Activated gamma-delta T cell treated with anti-CD3 and anti-CD28 coated beads, Interleukin-2, amount 50 U/mL, for 16 hours (primary cell): Measurements from ENCODE around the gene CFC1.
"Not testable (repeated sequence)": the region's sequence is repeated elsewhere in the genome, so short reads cannot be mapped to it uniquely, and the experiment has no call there.

Source experiments
- DNase-seq: peaks from one replicate; pipeline ENCODE4 v3.0.0-alpha.2; 2020; ENCODE audit warnings: low read depth

The CFC1 gene

DNA sequence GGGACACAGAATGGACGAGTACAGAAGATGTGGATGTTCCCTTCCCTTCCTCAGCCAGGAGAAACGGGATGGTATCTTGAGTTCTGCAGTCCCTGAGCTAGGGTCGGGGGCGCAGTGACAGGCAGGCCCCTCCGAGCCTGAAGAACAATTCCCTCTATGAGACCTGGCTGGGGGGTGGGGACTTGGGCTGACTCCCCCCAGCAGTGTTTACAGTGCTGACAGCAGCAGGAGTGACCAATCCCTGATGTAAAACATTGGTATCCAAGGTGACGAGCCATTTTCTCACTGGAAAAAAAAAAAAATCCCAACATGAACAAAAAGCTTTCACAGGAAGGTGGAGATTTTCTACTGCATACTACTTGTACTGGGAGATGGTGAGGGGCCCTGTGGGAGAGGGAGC, at the start of gene CFC1:
CFC1 (minus strand) TSS at position 183 of the 400 bp plus-strand sequence. CDS start 288 bp downstream, outside the sequence.
- DNase-seq: not testable (repeated sequence)

DNA sequence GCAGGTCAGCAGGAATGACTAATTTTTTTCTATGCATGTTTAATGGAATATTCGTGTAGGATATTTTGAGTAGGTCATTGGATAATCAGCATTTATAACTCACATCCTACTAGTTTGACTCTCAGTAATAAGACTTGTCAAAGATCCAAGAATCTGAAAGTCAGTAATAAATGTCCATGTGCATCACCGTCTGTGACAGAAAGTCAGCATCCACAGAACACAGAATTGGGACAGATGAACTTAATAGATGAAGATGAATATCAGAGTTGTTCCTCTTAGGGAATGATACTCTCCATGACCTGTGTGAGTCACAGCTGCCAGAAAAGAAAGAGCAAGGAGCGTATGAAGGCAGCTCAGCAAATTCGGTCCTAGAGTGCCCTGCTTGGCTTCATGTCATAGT, 42.3 kb upstream of the CFC1 start:
- not testable (repeated sequence) for DNase-seq

DNA sequence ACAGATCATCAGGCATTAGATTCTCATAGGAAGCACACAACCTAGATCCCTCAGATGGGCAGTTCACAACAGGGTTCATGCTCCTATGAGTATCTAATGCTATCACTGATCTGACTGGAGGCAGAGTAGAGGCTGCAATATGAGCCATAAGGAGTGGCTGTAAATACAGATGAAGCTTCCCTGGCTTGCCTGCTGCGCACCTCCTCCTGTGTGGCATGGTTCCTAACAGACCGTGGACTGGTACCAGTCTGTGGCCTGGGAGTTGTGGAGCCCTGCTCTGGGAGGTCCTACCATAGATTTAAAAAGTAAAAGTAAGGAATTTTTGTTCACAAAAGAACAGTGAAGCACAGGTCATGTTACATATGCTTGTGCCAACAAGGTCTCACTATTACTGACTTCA, 39.6 kb upstream of the CFC1 start:
- not testable (repeated sequence) for DNase-seq

DNA sequence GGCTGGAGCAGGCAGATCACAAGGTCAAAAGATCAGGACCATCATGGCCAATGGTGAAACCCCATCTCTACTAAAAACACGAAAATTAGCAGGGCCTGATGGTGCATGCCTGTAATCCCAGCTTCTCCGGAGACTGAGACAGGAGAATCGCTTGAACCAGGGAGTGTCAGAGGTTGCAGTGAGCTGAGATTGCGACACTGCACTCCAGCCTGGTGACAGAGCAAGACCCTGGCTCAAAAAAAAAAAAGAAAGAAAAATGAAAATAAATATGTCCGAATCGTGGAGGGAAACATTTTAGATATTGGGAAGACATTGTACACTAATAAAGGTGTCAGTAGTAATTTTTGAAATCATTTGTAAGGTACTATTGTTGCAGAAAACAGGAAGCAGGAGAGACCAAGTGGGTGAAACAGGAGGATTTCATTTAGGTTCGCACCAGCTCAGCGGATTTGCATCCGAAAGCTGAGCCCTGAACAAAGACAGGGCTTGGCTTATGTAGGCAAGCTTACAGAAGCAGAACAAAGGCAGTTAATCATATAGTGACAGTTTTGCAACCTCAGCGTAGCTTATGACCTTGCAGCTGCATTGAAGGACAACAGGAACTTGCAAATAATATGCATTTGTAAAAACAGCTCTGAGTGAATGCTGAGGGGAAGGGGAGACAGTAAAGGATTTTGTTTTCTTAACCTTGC, 29.6 kb upstream of the CFC1 start:
- DNase-seq: not testable (repeated sequence)

DNA sequence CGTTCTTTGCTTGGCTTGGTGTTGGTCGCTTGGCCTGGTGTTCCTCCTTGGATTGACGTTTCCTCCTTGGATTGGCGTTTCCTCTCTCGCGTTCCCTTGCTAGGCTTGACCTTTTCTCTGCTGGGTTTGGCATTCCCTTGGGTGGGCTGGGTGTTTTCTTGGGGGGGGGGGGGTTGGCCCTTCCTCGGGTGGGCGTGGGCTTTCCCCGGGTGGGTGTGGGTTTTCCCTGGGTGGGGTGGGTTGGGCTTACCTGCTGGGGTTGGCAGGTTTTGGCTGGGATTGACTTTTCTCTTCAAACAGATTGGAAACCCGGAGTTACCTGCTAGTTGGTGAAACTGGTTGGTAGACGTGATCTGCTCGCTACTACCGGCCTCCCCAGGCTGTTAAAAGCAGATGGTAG, 11.8 kb upstream of the CFC1 start, which contains the start of gene POTEJ:
POTEJ (plus strand) TSS at position 301 of the 400 bp plus-strand sequence; CDS start at position 394, 93 bp downstream.
- not testable (repeated sequence) for DNase-seq

DNA sequence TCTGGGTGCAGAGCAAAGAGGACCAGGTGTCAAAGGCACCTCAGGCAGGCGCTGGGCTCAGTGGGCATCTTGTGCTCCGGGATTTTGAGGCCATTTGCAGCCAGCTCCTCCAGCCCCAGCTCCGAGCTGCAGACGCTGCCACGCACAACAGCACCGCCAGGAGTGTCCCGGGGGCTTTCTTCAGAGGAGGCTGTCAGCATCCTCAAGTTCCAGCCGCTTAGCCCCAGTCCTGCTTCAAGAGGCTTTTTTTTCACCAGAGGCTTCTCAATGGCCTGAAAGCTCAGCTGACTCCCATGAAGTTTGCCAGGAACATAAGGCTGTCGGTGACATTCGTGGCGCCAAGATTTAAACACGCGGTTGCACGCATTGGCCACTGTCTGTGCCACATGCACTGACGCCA, 11.1 kb upstream of the CFC1 start:
- not testable (repeated sequence) for DNase-seq

DNA sequence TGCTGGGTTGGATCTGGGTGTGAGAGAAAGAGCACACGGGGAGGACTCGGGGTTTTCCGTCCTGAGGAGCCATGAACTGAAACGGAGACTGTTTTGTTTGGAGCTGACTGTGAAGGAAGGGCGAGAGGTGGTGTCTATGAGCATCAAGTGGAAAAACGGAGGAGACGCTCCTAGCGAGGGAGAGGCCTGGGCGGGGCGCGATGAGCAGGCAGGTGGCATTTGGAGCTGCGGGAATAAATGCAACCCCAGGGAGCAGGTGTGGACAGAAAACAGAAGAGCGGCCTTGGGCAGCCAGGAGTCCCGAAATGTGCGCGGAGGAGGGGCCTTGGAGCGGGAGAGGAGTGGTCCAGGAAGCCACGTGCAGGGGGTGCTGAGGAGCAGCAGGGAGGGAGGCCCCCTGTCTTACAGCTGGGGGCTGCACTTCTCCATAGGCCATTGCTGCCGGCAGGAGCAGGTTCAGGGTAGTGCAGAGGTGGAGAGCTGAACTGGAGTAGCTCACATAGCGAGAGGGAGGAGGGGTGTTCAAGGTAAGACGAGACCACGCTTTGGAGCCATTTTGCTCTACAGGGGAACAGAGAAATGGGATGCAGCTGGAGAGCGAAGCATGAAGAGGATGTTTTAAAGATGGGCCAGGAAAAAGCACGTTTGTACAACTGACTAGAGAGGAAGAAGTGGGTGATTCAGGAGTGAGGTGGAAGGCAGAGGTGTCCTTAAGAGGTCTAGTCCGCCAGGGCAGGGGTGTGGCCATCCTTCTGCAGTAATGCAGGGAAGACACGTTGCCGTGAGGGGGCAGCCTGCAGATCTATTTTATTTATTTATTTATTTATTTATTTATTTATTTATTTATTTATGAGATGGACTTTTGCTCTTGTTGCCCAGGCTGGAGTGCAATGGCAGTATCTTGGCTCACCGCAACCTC, 9.9 kb upstream of the CFC1 start:
- not testable (repeated sequence) for DNase-seq

DNA sequence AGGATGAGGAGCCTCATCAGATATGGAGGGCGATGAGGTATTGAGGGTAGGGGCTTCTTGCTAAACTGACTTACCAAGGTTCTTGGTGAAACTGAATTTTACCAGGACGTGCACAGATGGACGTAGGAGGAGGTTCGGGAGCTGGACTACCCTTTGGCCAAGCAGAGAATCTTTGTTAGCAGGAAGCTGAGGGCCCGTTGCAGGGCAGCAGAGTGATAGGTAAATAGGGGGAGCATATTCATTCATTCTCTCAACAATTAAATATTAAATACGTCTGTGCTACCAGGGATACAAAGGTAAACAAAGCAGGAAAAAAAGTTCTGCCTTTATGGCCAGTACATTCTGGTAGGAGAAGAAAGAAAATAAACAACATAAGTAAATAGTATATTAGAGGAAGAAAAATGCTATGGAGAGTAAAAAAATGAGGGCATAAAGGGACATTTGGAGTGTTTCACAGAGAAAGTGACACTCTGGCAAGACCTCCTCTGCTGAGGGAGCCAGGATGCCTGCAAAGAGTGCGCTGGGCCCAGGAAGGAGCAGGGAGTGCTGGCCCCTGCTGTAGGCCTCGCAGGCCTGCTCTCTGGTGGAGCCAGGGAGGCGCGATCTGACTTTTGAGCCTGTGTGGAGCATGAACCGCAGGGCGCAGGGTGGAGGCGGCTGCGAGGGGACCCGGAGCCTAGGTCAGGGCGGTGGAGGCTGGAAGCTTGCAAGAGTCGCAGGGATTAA, 9.1 kb upstream of the CFC1 start:
- not testable (repeated sequence) for DNase-seq

DNA sequence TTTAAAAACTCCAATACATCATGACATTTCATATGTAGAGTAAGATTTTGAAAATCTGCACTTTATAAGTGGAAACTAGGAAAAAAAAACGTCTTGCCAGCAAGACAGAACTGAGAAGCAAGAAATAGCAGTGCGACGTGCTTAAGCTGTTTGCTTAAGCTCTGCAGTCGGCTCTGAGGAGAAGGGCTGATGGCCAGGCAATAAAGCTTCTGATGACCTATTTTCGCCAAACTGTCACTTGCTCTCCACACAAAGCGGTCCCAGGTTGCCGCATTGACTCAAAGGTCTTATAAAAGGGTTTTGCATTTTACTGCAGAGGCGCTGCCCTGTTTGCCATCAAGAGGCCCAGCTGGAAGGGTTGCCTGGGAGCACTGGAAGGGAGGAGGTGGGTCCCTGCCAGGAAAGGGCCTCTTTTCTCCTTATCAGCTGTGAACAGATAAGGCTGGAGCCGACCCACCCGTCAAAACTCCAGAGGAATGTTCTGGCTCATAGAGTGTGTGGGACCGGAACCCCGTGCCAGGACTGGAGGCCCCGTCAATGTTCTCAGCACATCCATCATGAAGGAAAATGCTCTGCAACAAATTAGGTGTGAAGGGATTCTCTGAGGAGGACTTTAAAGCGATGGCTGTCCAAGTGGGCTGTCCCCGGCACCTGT, 2.4 kb upstream of the CFC1 start:
- not testable (repeated sequence) for DNase-seq

DNA sequence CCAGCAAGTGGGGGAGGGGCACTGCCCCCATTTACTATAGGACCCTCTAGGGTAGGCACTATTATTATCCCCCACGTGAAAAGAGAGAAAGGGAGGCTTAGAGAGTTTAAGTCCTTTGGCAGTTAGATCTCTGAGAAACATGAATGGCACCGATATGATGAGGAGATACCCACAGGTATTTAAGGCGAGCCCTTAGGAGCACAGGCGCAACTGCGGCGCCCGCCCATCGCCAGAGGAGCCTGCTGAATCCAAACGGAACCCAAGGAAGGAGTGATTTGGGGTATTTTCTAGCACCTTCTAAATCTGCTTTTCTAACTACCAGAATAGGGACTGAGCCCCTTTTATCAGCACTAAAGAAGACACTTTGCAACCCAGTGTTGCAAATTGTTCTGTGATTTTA, 551 bp upstream of the CFC1 start:
- DNase-seq: not testable (repeated sequence)

DNA sequence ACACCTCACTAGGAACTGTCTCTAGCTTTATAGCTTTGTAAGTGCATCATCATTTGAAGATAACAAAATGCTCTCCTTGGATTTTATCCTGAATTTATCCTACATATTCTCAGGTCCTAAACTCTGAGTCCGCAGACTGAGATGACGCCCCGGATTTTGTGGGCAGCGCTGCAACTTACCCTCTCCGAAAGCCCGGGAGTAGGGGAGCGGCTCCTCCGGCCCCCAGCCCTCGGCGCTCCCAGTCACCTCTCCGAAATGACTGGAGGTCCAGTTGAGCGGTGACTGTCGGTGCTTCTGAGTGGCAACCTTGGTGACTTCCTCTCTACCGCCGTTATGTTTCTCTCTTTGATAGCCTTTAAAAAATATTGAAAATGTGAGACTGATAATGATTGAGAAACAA, 912 bp downstream of the CFC1 start:
- not testable (repeated sequence) for DNase-seq

DNA sequence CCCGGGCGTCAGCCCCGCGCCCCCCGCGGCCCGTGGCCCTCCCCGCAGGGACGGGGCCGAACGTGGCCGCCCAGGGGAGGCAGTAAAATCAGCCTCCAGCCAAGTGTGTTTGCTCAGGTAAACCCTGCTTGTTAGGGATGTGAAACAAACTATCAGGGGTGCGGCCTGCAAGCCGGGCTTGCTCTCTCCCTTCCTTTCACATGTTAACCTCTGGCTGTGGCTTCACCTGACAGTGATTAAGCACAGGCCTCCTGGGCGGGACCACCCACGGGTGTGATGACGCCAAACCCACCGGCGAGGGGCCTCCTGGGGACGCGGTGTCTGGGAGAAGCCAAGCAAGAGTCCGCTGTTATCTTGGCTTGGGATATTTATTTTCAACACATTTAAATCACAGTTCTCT, 1.4 kb downstream of the CFC1 start:
- not testable (repeated sequence) for DNase-seq

DNA sequence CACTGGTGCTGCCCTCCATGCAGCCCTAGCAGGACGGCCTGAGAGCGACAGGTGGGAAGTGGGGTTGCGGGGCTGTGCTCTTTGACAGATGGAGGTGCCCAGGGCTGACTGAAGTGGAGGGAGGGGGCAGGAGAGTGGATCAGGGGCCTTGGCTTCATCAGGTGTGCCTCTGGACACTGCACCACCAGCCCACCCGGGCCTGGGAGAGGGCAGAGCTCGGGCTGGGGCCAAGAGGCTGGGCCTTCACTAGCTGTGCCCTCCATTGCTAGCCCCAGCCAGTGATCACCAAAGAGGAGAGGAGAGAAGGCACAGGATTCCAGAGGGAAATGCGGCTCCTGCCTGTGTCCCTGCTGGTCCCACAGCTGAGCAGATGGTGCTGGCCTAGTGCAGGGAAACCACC, 2.6 kb downstream of the CFC1 start:
- not testable (repeated sequence) for DNase-seq

DNA sequence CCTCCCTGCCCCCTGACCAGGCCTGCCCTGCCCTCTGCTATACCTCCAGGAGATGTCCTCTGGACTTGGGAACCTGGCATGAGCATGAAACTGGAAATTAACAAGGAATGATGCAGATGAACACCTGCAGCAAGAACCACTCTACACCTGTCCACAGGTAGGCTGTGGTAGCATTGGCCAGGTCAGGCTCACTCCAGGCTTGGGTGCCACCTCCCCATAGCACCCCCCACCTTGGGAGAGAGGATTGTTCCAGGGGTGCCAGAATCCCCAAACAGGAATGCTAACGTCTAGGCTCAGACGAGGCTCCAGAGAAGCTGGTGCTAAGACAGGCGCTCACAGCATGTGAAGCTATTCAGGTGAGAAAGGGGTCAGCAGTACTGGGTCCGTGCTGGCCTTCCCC, 5.4 kb downstream of the CFC1 start:
- DNase-seq: not testable (repeated sequence)

DNA sequence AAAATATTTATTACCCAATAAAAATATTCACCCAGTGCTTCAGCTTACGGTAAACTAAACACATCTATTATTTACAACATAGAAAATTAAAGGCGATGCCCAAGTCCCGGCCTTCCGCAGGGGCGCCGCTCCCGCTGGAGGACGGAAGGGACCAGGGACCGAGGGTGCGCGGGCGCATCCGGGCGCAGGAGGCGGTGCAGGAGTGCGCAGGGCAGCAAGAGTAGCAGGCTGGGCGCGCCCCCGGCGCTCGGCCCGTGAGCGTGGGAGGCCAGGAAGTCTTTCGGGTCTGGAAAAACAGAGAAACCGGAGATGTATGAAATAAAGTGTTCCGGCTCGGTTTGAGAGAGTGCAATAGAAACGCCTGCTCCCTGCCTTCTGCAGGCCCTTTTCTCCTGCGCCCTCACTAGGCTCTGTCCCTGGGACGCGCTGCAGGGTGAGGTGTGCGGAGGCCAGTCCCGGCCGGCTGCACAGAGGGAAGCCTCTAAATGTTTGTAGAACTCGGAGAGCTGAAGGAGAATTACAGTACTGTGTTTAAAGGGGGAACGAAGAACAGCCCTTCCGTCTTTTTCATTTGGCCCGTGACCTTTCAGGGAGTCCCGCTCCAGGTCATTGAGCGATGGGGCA, 6.5 kb downstream of the CFC1 start:
- not testable (repeated sequence) for DNase-seq

DNA sequence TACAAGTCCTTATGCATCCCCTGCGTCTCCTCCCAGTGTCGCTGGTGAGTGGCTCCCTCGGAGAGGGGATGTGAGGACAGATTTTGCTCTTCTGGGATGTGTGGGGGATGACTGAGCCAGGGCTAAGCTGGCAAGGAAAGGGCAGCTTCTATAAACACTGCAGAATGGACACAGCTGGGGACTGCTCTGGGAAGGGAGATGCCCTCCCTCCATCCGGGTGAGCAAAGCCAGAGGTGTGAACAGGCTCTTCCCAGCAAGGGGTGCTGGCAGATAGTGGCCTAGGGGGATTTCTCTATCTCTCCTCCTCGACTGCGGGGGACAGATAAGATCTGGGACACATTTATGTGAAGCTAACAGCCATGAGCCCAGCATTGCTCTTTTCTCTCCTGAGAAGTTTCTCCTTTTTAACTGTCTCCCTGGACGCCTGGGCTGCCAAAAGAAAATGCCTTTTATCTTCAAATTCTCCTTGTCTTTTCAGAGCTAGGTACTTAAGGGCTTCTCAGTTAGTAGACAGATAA, 8.5 kb downstream of the CFC1 start:
- not testable (repeated sequence) for DNase-seq

DNA sequence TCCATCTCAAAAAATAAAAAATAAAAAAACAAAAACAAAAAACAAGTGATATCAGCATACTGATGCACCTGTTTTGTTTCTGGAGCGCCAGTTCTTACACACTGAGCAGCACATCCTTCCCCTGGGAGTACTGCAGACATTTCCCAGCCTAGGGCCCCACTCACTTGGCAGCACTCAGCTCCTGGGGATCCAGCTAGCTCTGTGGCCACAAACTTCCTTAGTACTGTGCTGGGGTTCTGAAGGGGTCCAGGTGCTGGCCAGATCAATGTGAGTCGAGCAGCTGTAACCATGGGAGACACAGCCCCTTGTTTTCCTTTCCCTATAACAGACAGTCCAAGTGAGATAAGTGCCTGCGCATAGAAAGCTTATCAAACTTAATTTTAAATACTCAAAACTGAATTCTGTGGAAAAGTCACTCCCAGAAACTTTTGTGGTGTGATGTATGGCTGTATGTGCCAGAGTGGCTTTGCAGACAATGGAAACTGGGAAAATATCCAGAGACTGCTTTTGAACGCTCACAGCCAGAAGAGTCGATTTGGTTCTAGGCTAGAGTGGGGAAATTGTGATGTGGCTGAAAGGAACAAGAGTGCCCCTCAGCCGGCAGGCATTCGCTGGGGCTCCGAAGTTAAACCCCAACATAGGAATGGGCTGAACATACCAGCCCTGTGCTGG, 9.1 kb downstream of the CFC1 start:
- DNase-seq: not testable (repeated sequence)

DNA sequence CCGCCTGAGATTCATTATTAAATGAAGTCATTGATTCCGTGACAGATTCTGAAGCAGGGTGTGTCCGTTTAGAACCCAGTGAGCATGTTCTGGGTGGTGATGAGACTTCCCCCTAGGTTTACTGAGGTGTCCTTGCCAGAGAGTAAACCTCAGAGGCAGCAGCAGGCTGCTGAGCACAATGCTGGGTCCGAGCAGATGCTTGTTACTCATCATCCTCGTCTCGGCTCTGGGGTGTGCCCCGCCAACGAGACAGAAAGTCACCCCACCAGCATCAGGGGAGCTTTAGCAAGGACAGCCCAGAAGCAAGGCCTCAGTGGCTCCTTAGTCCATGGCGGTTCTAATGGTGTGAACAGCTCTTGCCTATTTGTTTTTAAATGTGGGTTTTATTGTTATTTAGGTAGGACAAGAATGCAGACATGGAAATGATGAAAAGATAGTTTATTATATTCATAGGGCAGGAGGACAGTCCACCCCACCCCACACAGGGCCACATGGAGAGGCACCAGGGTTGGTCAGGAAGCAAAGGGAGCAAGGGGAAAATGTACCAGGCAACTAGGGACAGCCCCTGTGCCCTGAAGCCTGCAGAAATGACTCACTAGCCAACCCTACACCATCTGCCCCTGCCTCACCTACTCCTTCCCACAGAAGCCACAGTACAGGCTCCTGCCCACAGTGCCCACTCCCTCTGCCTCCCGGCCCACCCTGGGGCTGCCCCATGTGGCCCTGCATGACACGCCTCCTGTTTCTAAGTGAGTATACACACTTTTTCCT, 10.5 kb downstream of the CFC1 start:
- DNase-seq: not testable (repeated sequence)

DNA sequence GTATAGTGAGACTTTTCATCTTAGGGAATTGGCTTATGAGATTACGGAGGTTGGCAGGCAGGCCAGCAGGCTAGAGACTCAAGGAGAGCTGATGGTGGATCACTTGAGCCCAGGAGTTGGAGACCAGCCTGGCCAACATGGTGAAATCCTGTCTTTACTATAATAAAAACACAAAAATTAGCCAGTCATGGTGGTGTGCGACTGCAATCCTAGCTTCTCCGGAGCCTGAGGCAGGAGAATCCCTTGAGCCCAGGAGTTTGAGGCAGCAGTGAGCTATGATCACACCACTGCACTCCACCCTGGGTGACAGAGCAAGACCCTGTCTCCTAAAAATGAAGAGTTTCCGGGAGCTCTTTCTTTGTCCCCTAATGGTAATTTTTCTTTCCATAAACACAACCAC, 14.6 kb downstream of the CFC1 start:
- DNase-seq: not testable (repeated sequence)

DNA sequence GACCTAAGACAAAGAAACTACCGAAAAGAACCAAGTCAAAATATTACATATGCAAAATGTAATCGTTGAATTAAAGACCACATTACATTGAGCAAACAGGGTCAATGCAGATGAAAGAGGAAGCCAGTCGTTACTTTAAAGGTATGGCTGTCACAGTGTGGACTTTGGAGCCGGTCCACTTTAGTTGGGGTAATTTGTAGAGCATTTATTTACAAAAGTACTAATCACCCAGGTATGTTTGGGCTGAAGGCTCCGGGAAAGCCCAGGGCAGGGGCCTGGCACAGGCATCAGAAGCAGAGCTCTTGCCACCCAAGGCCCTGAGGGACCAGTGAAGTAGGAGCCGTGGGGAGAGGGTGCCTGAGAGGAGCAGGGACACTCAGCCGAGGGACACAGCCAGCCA, 15.8 kb downstream of the CFC1 start:
- not testable (repeated sequence) for DNase-seq
